Inflammatory macrophage treated with lipopolysaccharide for 4 hours (primary cell): ENCODE measurements around the gene LRCH2.
"Not testable (repeated sequence)": the region's sequence is repeated elsewhere in the genome, so short reads cannot be mapped to it uniquely, and the experiment has no call there.

ENCODE experiments used
- DNase-seq: peaks from one replicate; pipeline ENCODE4 v3.0.0-alpha.2; 2020

LRCH2 gene, protein sequence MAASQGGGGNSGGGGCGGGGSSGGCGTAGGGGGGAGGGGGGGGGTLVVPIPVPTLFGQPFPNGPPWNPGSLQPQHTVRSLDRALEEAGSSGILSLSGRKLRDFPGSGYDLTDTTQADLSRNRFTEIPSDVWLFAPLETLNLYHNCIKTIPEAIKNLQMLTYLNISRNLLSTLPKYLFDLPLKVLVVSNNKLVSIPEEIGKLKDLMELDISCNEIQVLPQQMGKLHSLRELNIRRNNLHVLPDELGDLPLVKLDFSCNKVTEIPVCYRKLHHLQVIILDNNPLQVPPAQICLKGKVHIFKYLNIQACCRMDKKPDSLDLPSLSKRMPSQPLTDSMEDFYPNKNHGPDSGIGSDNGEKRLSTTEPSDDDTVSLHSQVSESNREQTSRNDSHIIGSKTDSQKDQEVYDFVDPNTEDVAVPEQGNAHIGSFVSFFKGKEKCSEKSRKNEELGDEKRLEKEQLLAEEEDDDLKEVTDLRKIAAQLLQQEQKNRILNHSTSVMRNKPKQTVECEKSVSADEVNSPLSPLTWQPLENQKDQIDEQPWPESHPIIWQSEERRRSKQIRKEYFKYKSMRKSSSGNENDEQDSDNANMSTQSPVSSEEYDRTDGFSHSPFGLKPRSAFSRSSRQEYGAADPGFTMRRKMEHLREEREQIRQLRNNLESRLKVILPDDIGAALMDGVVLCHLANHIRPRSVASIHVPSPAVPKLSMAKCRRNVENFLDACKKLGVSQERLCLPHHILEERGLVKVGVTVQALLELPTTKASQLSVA

DNA sequence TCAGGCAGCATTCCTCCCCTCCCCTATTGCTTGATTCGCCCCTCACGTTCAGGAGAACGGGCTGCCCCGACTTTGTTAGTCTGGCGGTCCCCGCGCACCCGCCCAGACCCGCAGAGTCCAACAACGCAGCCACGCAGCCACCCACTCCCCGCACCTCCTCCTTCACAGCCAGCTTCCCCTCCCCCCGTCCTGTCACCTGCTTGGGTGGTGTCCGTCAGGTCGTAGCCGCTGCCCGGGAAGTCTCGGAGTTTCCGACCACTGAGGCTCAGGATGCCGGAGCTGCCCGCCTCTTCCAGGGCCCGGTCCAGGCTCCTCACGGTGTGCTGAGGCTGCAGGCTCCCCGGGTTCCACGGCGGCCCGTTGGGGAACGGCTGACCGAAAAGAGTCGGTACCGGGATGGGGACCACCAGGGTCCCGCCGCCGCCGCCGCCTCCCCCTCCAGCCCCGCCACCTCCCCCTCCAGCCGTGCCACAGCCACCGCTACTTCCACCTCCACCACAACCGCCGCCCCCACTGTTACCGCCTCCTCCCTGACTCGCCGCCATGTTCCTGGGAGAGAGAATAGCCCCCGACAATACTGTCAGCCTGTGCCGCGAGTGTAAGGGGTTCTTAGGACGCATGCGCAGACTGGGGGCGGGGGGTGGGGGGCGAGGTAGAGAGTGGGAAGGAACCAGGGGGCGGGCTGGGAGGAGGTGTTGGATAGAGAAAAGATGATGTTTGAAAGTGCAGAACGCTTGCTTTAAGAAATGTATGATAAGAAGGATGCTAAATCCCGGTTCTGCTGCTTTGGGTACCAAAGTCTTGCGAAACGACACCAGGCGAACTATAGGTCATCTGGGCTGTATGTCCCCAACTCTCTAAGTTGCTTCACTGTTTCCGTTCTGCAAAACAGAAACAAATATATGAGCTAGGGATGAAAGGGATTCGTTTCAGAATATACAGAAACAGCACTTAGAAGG is at the start of gene LRCH2:
Gene LRCH2, minus strand, starts transcription at position 600 of the 959 bp plus-strand sequence. Its CDS starts 55 bp downstream, at position 545.
- no peak for DNase-seq

DNA sequence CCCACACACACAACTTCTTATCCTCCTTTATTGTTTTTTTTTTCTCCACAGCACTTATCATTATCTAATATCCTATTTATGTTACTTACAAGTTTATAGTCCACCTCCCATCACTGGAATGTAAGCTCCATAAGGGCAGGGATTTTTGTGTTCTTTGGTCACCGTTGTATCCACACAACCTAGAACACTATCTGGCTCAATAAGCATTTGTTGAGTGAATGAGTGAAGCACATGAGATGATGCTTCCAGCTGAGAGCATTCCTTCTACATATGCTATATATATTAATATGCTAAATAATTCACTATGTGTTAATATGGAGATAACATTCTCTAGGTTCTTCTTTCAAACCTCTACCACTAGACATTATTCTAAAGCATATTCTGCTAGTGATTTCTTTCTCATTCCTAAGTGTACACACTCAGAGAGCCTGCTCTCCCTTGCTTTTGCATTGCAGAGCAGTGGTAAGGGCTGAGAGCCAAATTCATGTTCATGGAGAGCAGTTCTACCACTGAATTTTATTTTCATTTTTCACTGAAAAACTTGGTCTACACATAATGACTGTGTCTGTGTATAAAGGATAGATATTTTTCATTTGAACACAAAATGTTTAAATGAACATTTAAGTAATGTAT is 35.3 kb upstream of the LRCH2 start:
- no peak for DNase-seq

DNA sequence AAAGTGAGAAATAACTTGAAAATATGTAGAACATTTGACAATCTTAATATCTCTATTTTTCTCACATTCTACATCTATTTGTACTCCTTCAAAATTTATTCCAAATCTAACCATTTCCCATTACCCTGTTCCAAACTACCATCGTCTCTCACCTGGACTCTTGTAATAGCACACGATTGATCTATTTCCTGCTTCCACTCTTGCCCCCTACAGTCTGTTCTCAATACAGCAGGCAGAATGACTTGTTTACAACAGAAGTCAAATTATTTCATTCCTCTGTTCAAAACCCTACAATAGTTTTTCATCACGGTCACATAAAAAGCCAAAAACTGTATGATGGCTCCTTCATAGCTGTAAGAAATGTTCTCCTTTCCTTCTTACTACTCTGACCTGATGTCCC is 34.5 kb upstream of the LRCH2 start:
- DNase-seq, result no peak

DNA sequence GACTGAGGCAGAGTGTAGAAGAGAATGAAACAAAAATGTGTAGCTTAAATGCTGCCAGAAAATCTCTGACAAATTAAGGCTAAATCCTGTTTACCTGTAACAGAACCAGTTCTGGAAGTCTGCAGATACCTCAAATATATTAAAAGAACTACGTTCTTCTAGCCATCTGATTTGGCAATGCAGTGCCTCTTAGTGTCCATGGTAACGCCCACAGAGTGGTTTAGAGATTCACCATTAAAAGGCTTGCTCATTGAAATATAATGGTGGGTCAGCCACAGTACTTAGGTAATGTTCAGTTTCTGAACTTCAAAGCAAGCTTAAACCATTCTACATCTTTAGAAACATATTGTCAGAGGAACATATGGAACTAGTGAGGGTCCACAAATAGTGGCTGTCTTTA is 32.4 kb upstream of the LRCH2 start:
- no peak for DNase-seq

DNA sequence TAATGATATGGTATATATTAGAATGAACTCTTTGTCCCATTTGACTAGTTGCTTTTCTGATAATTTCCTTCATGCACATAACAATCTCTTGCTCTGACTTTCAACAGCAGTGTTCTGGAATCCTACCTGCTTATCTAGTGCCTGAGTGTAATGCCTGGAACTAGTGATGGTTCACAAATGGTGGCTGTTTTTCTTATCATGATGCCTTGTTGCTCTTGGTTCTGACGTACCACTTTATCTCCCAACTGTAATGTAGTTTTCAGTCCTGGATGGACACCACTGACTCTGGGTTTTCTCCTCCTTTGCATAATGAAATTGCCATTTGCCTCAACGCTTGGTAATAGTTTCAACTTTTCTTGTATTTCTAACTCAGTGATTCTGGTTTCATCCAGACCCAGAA is 30.1 kb upstream of the LRCH2 start:
- DNase-seq, result no peak

DNA sequence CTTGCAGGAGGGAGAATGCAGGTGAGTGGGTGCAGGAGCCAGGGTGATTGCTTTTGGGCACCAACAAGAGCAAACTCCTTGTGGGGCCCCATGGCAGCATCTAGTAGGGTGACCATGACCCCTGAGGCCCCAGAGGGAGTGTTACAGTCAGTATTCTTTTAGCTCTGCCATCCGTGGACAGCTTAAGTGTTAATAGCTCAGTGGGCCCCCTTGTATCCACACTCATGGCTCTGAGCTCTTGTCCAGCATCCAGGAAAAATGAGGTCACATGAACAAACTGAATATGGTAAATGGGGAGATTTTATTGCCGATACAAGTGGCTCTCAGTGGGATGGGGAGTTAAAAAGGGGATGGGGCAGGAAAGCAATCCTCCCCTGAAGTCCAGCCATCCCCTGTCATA is 27.3 kb upstream of the LRCH2 start:
- DNase-seq, result no peak

DNA sequence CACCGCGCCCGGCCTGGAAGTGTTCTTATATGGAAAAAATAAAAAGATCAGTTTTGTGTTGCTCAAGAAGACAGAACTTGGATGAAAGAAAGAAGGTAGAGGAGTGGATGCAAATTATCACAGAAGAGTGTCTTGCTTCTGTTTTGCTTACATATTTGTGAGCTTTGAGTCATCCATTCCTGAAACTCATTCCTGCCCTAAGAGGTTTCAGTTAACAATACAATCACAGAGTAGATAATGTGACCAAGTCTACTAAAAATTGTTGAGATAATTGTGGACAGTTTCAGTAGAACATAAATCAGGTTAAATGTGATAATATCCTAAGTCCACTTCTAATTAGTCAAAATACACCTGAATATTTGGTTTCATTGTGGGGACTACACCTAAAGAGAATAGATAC is 26.4 kb upstream of the LRCH2 start:
- DNase-seq, result no peak

DNA sequence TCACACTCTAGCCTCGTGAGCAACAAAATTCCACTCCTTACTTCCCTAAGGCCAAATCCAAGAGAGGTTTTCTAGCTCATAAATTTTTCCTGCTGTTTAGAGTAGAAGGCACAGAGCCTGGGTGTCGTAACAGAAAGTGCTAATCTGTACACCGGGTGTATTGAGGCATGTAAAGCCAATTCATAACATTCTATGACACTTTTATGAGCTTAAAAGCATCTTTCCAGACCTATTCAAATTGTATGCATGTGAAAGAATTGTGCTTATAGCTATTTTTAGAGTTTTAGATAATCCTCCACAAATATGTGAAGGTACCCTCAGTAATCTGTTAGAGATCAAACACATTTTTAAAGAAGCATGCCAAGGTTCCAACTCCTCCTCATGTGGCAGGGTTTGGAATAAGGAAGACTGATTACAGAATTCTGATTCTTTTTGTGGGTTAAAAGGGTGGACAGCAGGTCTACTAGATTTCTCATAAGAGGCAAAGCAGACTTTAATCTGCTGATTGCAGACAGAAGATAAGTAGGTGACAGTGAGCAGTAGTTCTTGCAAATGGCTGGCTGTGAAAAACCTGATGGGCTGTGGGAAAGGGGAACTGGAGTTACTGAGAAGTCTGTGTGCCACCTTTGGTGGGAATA is 25.5 kb upstream of the LRCH2 start:
- DNase-seq, result no peak

DNA sequence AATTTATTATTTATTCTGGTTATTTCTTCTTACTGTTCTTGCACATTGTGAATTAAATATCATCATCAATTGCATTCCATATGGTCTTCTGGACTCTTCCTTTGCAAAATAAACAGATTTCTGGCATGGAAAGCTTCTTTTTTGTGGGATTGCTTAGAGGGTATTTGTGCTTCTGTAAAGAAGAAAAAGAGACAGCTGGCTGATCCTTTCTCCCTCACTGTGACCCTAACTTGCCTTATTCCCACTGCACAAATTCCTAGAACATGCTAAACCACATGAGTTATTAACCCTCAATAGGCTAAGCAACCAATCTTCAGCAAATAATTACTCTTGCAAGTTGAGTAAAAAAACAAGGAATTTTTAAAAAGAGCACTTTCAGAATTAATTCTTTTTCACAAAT is 23.8 kb upstream of the LRCH2 start:
- DNase-seq, result no peak

DNA sequence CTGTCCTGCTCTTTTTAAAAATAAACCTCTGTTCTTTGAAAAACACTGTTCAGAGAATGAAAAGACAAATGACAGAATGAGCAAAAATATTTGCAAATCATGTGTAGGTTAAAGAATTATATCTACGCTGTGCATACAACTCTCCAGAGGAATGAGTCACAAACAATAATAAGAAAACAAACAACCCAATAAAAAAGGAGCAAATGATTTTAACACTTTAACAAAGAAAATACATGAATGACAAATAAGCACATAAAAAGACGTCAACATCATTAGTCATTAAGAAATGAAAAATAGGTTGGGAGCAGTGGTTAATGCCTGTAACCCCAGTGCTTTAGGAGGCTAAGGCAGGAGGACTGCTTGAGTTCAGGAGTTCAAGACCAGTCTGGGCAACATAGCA is 21.1 kb upstream of the LRCH2 start:
- no peak for DNase-seq

DNA sequence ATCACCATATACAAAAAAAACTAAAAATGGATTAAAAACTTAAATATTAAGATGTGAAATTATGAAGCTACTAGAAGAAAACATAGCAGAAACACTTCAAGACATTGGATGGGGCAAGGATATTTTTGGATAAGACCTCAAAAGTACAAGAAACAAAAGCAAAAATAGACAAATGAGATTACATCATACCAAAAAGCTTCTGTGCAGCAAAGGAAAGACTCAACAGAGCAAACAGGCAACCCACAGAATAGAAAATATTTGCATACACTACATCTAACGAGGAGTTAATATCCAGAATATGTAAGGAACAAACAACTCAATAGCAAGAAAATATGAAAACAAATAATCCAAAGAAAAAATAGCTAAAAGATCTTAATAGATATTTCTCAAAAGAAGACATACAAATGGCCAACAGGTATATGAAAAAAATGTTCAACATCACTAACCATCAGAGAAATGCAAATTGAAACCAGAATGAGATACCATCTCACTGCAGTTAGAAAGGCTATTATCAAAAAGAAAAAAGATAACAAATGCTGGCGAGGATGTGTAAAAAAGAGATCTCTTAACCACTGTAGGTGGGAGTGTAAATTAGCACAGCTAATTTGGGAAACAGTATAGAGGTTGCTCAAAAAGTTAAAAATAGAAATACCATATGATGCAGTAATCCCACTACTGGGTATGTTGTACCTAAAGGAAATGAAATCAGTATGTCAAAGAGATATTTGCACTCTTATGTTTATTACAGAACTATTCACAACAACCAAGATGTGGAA is 17.8 kb upstream of the LRCH2 start:
- DNase-seq, result no peak

DNA sequence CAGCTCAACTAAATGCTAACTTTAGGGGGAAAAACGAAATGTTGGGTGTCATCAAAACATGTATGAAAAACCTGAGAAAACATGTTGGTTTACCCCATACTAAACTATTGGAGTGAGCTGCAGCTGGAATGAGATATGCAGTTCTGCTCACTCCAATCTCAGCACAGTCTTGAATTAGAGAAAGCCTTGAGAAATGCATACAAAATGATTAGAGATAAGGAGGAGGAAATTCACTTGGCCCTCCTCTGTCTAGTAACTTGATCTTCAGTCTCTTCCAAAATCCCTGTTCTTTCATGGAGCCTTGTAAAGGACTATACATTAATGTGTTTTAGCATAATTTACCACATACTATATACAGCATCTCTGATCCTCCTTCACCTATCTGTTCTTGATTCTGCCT is 3.2 kb upstream of the LRCH2 start:
- no peak for DNase-seq

DNA sequence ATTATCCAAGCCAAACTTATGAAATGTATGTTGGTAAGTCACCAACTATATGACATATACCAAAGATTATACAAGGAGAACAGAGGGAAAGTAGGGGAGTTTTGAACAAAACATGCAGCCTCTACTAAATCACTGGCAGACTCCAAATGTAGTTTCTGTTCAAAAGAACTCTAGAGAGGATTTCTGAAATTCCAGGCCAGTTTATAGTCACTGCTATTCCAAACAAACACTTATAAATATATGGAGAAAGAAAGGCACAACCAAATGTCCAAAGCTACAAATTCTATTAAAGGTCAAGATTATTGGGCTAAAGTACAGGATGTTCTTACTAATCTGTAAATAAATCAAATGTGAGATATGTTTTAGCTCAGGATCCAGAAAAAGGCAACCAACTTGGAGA is 2.7 kb upstream of the LRCH2 start:
- DNase-seq, result no peak

DNA sequence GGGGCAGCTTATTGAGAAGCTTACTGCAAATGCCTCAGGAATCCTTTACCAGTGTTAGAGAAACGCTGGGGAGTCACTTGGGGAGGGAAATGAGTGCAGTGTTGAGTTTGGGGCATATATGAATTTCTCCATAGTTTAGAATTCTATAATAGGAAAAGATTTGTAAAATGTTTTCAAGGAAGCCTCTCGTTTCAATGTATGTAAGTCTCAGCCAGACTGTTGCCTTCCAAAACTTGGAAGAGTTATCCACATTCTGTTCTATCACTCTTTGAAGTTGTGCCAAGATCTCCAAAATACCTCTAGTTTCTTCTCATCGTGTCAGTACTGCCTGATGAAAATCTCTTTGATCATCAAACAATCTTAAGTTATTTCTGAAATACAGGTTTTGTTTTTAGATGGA is 565 bp upstream of the LRCH2 start:
- no peak for DNase-seq

DNA sequence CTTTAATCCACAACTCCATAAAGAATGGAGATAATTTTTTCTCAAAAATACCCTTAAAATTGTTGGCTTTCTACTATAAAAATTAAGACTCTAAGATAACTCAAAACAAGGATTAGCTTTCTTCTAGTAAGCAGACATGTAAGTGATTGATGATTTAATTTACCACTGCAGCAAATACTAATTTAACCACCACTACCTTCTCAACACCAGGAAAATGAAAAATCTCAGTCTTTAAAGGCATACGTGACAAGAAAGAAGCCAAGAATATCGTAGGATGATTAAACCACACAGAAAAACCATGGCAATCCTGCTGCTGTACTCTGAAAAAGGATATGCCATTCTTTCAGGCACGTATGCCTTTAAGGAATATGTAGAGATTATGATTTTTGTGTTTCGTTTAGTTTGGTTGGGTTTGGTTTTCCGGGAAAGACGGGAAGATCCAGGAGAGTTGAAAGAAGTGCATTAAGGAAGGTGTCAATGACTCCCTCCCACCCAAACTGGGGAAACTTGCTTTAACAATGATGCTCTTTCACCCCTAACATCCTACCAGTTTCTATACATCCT is 881 bp downstream of the LRCH2 start:
- DNase-seq, result no peak

DNA sequence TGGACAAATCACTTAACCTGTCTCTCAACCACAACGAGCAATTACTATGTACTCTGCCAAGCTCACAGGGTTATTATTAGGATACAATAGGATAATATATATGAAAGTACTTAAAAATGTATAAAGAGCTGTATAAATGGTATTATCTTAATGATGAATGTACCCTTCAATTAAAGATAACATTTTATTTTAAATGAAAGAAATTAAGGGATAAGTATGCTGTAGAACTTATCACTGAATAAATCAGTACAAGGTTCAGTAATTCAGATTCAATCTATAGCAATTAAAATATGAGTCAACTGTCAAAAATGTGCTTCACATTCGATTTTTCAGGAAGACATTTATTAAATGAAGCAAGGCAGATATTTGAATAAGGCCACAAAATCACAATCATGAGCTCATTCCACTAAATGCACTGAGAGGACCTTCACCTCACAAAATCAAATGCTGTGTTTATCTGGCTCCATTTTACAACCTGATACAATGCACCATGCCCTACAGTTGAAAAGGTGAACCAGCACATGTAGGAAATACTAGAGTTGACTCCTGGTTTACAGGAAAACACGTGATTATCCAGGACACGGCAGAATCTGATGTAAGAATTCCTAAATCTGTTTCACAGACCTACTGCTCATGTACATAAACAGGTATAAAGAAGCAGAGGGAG is 4.4 kb downstream of the LRCH2 start:
- DNase-seq, result no peak

DNA sequence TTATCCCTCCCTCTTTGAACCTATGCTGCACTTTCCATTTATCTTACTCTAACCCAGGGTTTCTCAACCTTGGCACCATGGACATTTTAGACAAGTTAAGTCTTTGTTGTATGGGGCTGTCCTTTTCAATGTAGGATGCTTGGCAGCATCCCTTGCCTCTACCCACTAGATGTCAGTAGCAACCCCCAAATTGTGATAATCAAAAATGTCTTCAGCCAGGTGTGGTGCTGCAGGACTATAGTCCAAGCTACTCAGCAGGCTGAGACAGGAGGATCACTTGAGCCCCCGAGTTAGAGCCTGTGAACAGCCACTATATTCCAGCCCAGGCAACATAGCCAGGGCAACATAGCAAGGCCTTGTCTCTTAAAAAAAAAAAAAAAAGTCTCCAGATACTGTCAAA is 7.0 kb downstream of the LRCH2 start:
- DNase-seq, result no peak

DNA sequence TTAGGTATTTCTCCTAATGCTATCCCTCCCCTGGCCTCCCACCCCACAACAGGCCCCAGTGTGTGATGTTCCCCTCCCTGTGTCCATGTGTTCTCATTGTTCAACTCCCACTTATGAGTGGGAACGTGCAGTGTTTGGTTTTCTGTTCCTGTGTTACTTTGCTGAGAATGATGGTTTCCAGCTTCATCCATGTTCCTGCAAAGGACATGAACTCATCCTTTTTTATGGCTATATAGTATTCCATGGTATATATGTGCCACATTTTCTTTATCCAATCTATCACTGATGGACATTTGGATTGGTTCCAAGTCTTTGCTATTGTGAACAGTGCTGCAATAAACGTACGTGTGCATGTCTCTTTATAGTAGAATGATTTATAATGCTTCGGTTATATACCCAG is 16.6 kb downstream of the LRCH2 start:
- not testable (repeated sequence) for DNase-seq

DNA sequence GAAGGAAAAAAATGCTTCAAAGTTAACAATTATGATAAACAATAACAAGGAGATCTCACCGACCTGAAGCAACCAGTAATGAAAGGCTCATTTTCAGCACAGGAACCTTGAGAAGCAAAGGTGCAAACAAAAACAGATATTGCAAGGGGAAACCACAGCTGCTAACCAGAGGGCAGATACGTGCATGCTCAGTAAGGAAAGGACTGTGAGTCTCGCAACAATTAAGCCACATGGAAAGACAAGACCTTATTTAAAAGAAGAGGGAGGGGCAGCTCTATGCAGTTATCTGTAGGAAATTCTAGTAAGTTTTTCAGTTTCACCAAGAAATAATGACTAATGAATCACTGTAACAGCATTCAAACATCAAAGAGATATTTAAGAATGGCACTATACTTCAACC is 19.3 kb downstream of the LRCH2 start:
- DNase-seq, result no peak

DNA sequence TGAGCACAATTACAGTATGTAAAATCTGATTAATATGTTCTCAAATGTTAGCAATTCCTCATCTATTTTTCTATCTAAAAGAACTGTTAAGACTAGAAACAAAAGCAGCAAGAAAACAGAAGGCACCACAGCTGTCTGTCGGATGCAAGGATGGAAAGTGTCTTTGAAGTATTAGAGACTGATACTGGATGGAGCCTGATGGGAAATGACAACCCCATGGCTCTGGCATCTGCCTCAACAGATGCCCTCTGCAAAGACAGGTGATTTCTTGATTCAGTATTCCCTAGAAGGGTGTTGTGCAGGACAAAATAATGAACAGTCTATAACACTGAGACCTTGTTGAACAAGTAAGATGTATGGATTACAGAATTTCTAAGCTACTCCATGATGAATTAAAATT is 19.7 kb downstream of the LRCH2 start:
- DNase-seq, result no peak

DNA sequence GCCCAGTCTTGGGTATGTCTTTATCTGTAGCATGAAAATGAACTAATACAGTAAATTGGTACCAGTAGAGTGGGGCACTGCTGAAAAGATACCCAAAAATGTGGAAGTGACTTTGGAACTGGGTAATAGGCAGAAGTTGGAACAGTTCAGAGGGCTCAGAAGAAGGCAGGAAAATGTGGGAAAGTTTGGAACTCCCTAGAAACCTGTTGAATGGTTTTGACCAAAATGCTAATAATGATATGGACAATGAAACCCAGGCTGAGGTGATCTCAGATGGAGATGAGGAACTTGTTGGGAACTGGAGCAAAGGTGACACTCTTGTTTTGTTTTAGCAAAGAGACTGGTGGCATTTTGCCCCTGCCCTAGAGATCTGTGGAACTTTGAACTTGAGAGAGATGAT is 24.3 kb downstream of the LRCH2 start:
- DNase-seq, result not testable (repeated sequence)
